MCF 10A (cell line): ENCODE data around the gene ITK. TPM values are rescaled to one million over a fixed set of nuclear protein-coding genes. Genes with fewer than 3 reads are reported as not detected.

Experiments used
- BruUV-seq: library from RNA; stranded (reverse); fragments of 400-500 nt; replicated peaks from 2 replicates; lab custom pipeline; 2021; lab: Mats Ljungman, UMichigan
- CTCF ChIA-PET: fragments of 300-600 bp; sonication (Branson Sonifier 250); formaldehyde crosslinking; extraction: SDS; loops from one replicate; lab custom pipeline; 2021; ENCODE audit warnings: antibody characterized with exemption, inconsistent platforms; lab: Yijun Ruan, JAX
- POLR2A ChIA-PET: fragments of 300-600, 350-650 bp; sonication (Branson Sonifier 250); formaldehyde crosslinking; extraction: SDS; loops from one replicate; lab custom pipeline; 2020; ENCODE audit warnings: antibody characterized with exemption, inconsistent platforms; lab: Yijun Ruan, JAX
- DNase-seq: peaks from one replicate; pipeline ENCODE4 v3.0.0-alpha.2; 2018; ENCODE audit not compliant: unreplicated experiment
- H3K27ac Mint-ChIP-seq: one replicate; pipeline ENCODE4 v1.8.0; 2022; ENCODE audit warnings: mild to moderate bottlenecking, low read depth, mixed read lengths; ENCODE audit not compliant: unreplicated experiment
- H3K27me3 Mint-ChIP-seq: one replicate; pipeline ENCODE4 v1.8.0; 2022; ENCODE audit warnings: mixed read lengths; ENCODE audit not compliant: insufficient read depth, unreplicated experiment
- H3K36me3 Mint-ChIP-seq: one replicate; pipeline ENCODE4 v1.8.0; 2022; ENCODE audit warnings: mild to moderate bottlenecking, moderate library complexity, mixed read lengths; ENCODE audit not compliant: insufficient read depth, unreplicated experiment
- H3K4me1 Mint-ChIP-seq: one replicate; pipeline ENCODE4 v1.8.0; 2022; ENCODE audit warnings: mixed read lengths; ENCODE audit not compliant: insufficient read depth, unreplicated experiment
- H3K4me3 Mint-ChIP-seq: one replicate; pipeline ENCODE4 v1.8.0; 2022; ENCODE audit warnings: mild to moderate bottlenecking, moderate library complexity, mixed read lengths; ENCODE audit not compliant: unreplicated experiment
- H3K9me3 Mint-ChIP-seq: one replicate; pipeline ENCODE4 v1.8.0; 2022; ENCODE audit warnings: mixed read lengths; ENCODE audit not compliant: unreplicated experiment
- CTCF ChIP-seq: fragments of 200-600 bp; IDR thresholded peaks from one replicate; pipeline ENCODE4 v1.8.0; 2022; ENCODE audit warnings: antibody characterized with exemption, mild to moderate bottlenecking; ENCODE audit not compliant: unreplicated experiment
- intact Hi-C: fragments of 100-400 bp; cut with micrococcal nuclease; formaldehyde crosslinking; loops from 2 replicates; pipeline ENCODE4 v1.14.1; 2022
- total RNA-seq: library from RNA; stranded (reverse); gene quantifications from 2 replicates; pipeline ENCODE4 v1.2.3, GENCODE V29; 2022

Gene ITK
- total RNA-seq, 1 experiment from 2014 or later: not detected

GRCh38 chr5:157188270-157188669 is 7.6 kb downstream of the ITK start:
- POLR2A ChIA-PET: interaction anchor here (0.6 kb wide), 1 partner anchor 21 kb away, joined by 4 read pairs; no protein-coding TSS in a partner anchor
- no peak for TF ChIP-seq CTCF
- peaks cover under 1% of the 10 kb centered on the region for H3K27me3 Mint-ChIP-seq
- no peak overlapping the region for H3K4me3 Mint-ChIP-seq
- H3K4me1 Mint-ChIP-seq: no peaks in the 10 kb centered on the region
- no peaks in the 10 kb centered on the region for H3K36me3 Mint-ChIP-seq
- no TSS peak for BruUV-seq
- H3K9me3 Mint-ChIP-seq: no peaks in the 10 kb centered on the region
- no peak overlapping the region for H3K27ac Mint-ChIP-seq
- intact Hi-C loops: no loop called here
- CTCF ChIA-PET: interaction anchor here (0.7 to 2.1 kb wide), 2 partner anchors 39 to 155 kb away, joined by 3 to 5 read pairs; no protein-coding TSS in a partner anchor
- no peak for DNase-seq

DNA sequence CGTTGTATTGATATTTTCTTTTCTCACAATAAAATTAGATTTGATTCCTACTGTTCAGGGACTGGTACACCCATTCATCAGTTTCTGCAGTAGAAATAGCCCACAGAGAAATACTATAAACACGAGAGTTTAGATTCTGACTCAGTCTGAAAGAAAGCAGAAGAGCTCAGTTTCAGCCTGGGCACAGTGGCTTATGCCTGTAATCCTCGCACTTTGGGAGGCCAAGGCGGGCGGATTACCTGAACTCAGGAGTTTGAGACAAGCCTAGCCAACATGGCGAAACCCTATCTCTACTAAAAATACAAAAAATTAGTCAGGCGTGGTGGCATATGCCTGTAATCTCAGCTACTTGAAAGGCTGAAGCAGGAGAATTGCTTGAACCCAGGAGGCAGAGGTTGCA is 8.6 kb downstream of the ITK start:
- Mint-ChIP-seq H3K27me3 (peaks cover 10% of the 10 kb centered on the region), H3K4me3 (no peak overlapping the region), H3K9me3 (no peaks in the 10 kb centered on the region), H3K27ac (no peak overlapping the region), H3K36me3 (no peaks in the 10 kb centered on the region), H3K4me1 (no peaks in the 10 kb centered on the region)
- BruUV-seq: no TSS peak
- intact Hi-C loops: no loop called here
- POLR2A ChIA-PET: interaction anchor here (0.7 kb wide), 1 partner anchor 124 kb away, joined by 3 read pairs; no protein-coding TSS in a partner anchor
- CTCF ChIA-PET: interaction anchor here (1.2 to 2.3 kb wide), 3 partner anchors 11 to 40 kb away, joined by 4 to 6 read pairs (median 5); no protein-coding TSS in a partner anchor
- no peak for DNase-seq
- no peak for TF ChIP-seq CTCF

GRCh38 chr5:157193699-157194424 is 13.2 kb downstream of the ITK start:
- peaks cover 44% of the 10 kb centered on the region for H3K27me3 Mint-ChIP-seq
- CTCF ChIA-PET: interaction anchor here (0.7 to 0.9 kb wide), 2 partner anchors 10 to 46 kb away, joined by 3 to 5 read pairs; no protein-coding TSS in a partner anchor
- DNase-seq: no peak
- H3K4me3 Mint-ChIP-seq: no peak overlapping the region
- no TSS peak for BruUV-seq
- no peak overlapping the region for H3K27ac Mint-ChIP-seq
- no peaks in the 10 kb centered on the region for H3K36me3 Mint-ChIP-seq
- H3K9me3 Mint-ChIP-seq: no peaks in the 10 kb centered on the region
- intact Hi-C loops: no loop called here
- POLR2A ChIA-PET: no interaction called here
- no peaks in the 10 kb centered on the region for H3K4me1 Mint-ChIP-seq
- no peak for TF ChIP-seq CTCF

DNA sequence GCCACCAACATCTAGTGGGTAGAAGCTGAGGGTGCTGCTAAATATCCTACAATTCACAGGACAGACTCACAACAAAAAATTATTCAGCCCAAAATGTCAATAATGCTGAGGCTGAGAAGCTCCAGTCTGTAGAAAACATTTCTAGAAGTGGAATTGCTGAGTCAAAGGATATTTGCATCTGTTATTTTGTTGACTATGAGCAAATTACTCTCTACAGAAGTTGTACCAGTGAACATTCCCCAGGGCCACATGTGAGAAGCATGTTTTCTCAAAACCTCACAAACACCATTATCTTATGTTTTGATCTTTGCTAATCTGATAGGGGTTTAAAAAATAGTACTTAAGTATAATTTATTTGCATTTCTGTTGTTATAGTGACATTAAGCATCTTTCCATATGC is 15.4 kb downstream of the ITK start:
- no peak overlapping the region for H3K4me3 Mint-ChIP-seq
- intact Hi-C loops: no loop called here
- no peak for DNase-seq
- ChIA-PET POLR2A (no interaction called here), CTCF (no interaction called here)
- TF ChIP-seq CTCF: no peak
- peaks cover 60% of the 10 kb centered on the region for H3K27me3 Mint-ChIP-seq
- no TSS peak for BruUV-seq
- no peaks in the 10 kb centered on the region for H3K9me3 Mint-ChIP-seq
- no peak overlapping the region for H3K27ac Mint-ChIP-seq
- H3K36me3 Mint-ChIP-seq: no peaks in the 10 kb centered on the region
- no peaks in the 10 kb centered on the region for H3K4me1 Mint-ChIP-seq
